ENCODE data around the gene TAPBP. TPM values are rescaled to one million over a fixed set of nuclear protein-coding genes. Genes with fewer than 3 reads are reported as not detected.
"Not testable (repeated sequence)": the region's sequence is repeated elsewhere in the genome, so short reads cannot be mapped to it uniquely, and the experiment has no call there.

The TAPBP gene
- polyA plus RNA-seq, 1 donor from 2014 or later: 605 TPM

DNA sequence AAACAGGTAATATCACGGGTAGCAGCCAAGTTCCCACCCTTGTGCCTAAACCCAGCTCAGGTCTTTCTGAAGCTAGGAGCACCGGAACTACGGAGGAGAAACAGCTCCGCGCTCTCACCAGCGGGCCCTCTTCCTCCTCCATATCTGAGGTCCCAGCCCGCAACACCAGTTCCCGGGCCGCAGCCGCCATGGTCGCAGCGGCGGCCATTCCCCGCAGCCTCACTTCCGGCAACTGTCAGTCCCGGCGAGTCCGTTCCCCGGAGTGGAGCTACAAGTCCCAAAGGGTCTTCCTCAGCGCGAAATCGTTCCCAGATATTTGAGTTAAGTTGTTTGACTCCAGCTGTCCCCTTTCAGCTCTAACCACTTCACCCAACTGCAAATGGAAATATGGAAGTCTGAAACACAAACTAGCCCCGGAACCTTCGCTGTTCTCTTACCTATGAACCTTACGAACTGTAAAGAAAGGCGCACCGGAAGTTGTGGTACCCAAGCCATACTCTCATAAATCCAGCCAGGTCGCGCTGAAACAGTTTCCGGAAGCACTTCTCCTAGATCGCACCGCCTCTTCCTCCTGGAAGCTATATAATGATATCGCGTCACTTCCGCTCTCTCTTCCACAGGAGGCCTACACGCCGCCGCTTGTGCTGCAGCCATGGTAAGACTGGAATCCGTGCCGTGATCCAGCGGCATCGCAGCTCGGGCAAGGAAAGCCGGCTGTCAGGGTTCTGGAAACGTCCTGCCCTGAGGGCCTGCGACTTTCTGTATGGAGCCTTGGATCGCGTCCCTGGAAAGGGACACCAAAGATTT, 42.2 kb downstream of the TAPBP start, which contains the start of the genes RPS18 and VPS52:
Gene RPS18, plus strand, starts transcription at position 608 of the 807 bp plus-strand sequence. Its CDS starts 45 bp downstream, at position 653.
Gene VPS52, minus strand, starts transcription at position 409 of the 807 bp plus-strand sequence. Its CDS starts 201 bp downstream, at position 208.
- H3K27me3 Mint-ChIP-seq: no peaks in the 10 kb centered on the region
- peak within 1 kb of the TSS; percentile 98 to 100 (median 99) for H3K27ac Mint-ChIP-seq
- peak within 1 kb of the TSS; percentile 98 to 100 (median 99) for H3K4me3 Mint-ChIP-seq
- peaks cover 5% of the 10 kb centered on the region for H3K36me3 Mint-ChIP-seq
- H3K9me3 Mint-ChIP-seq: no peaks in the 10 kb centered on the region
- peaks cover 33 to 50% (median 42%) of the 10 kb centered on the region in 3 donors for H3K4me1 Mint-ChIP-seq

- H3K27me3 Mint-ChIP-seq: no peaks in the 10 kb centered on the region
- peak overlapping the region; percentile 98 to 100 (median 99) for H3K4me3 Mint-ChIP-seq
- peaks cover 28 to 45% (median 37%) of the 10 kb centered on the region in 3 donors for H3K4me1 Mint-ChIP-seq
- H3K9me3 Mint-ChIP-seq: no peaks in the 10 kb centered on the region
- peaks cover 5% of the 10 kb centered on the region for H3K36me3 Mint-ChIP-seq
- peak overlapping the region; percentile 98 to 100 (median 99) for H3K27ac Mint-ChIP-seq
Observed at GRCh38 chr6:33271117-33271467, 42.8 kb downstream of the TAPBP start.

DNA sequence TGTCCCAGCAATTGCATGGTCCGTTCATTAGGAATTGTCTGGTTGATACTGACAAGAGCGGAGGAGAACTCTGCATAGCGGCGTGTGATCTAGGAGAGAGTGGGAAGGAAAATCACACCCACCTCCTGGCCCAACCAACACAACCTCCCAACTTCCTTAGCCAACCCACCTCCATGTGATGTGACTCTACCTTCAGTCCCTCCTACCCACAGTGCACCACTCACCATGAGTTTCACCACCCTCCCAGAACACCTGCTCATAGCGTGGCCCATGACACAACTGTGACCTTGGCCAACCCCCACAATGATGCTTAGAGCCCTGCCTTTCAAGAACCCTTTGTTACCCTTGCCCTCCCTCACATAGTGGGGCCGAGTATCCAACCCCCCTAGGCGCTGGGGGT, 49.9 kb downstream of the TAPBP start:
- Mint-ChIP-seq H3K27ac (no peak overlapping the region), H3K4me3 (no peak overlapping the region), H3K4me1 (peaks cover 0 to 4% (median 0%) of the 10 kb centered on the region in 3 donors), H3K36me3 (peaks cover 11% of the 10 kb centered on the region), H3K9me3 (no peaks in the 10 kb centered on the region), H3K27me3 (no peaks in the 10 kb centered on the region)

DNA sequence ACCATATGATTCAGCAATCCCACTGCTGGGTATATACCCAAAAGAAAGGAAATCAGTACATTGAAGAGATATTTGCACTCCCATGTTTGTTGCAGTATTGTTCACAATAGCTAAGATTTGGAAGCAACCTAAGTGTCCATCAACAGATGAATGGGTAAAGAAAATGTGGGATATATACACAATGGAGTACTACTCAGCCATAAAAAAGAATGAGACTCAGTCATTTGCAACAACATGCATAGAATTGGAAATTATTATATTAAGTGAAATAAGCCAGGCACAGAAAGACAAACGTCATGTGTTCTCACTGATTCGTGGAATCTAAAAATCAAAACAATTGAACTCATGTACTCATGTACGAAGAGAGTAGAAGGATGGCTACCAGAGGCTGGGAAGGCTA, 51.4 kb downstream of the TAPBP start:
- H3K4me3 Mint-ChIP-seq, H3K9me3 Mint-ChIP-seq, H3K4me1 Mint-ChIP-seq, H3K27me3 Mint-ChIP-seq: not testable (repeated sequence)
- Mint-ChIP-seq H3K36me3 (peaks cover 11% of the 10 kb centered on the region), H3K27ac (peak overlapping the region in 1 of 3 donors; percentile 42)

- H3K36me3 Mint-ChIP-seq: peaks cover 8% of the 10 kb centered on the region
- H3K27ac Mint-ChIP-seq: no peak overlapping the region
- H3K4me1 Mint-ChIP-seq: peaks cover 0 to 4% (median 0%) of the 10 kb centered on the region in 3 donors
- H3K9me3 Mint-ChIP-seq: no peaks in the 10 kb centered on the region
- H3K27me3 Mint-ChIP-seq: no peaks in the 10 kb centered on the region
- H3K4me3 Mint-ChIP-seq: no peak overlapping the region
Observed at GRCh38 chr6:33259032-33259431, 54.8 kb downstream of the TAPBP start.

DNA sequence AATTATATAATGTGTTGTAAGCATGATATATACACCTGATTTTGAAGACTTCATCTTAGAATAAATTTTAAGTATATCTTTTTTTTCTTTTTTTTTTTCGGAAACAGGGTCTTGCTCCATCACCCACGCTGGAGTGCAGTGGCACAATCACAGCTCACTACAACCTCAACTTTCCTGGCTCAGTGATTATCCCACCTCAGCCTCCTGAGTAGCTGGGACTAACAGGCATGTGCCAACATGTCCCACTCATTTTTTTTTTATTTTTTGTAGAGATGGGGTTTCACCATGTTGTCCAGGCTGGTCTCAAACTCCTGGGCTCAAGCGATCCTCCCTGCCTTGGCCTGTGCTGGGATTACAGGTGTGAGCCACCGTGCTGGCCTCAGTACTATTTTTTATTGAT, 59.3 kb downstream of the TAPBP start:
- H3K36me3 Mint-ChIP-seq: peaks cover 5% of the 10 kb centered on the region
- H3K4me3 Mint-ChIP-seq: no peak overlapping the region
- no peaks in the 10 kb centered on the region for H3K9me3 Mint-ChIP-seq
- H3K4me1 Mint-ChIP-seq: peaks cover 6 to 12% (median 8%) of the 10 kb centered on the region in 3 donors
- H3K27ac Mint-ChIP-seq: no peak overlapping the region
- H3K27me3 Mint-ChIP-seq: no peaks in the 10 kb centered on the region

DNA sequence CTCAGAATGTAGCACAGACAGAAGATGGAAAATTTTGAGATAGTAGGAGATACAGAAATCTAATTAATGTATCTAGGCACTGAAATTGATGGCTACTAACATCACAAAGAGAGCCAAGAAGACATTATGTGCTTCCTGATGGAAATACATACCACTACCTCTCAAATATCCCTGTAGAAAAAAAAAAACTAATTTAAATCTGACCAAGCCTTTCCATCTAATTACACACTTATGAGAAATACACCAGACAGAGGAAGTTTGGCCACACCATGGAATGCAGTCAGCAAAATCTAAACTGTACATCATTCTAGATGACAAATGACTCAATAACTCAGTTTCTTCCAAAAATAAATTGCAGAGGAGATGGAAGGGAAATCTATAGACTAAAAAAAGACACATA, 61.1 kb downstream of the TAPBP start:
- Mint-ChIP-seq H3K9me3 (no peaks in the 10 kb centered on the region), H3K27ac (no peak overlapping the region), H3K36me3 (peaks cover 5% of the 10 kb centered on the region), H3K27me3 (no peaks in the 10 kb centered on the region), H3K4me3 (no peak overlapping the region), H3K4me1 (peaks cover 13 to 14% (median 13%) of the 10 kb centered on the region in 3 donors)

- Mint-ChIP-seq H3K27ac (peak overlapping the region; percentile 3 to 84 (median 24)), H3K4me3 (peak overlapping the region in 3 of 4 donors; percentile 16 to 94 (median 28)), H3K36me3 (peaks cover 5% of the 10 kb centered on the region), H3K9me3 (no peaks in the 10 kb centered on the region), H3K27me3 (no peaks in the 10 kb centered on the region), H3K4me1 (peaks cover 13 to 14% (median 13%) of the 10 kb centered on the region in 3 donors)
Observed at GRCh38 chr6:33251395-33252012, 62.4 kb downstream of the TAPBP start.

DNA sequence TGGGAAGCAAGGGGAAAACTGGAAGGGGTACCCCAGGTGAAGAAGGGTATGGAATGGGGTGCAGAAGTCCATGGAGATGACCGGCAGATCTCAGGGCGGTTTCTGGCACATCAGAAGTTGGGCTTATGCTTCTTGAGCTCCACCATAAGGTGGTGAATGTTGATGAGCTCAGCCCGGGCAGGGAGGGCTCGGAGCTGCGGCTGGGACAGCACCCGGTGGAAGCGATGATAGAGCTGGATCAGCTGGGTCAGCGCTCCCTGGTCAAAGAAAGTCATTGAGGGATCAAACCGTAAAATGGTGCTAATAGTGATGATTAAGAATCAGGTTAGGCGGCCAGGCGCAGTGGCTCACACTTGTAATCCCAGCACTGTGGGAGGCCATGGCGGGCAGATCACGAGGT, 63.1 kb downstream of the TAPBP start:
- peaks cover 4% of the 10 kb centered on the region for H3K36me3 Mint-ChIP-seq
- no peaks in the 10 kb centered on the region for H3K9me3 Mint-ChIP-seq
- H3K4me1 Mint-ChIP-seq: peaks cover 13 to 14% (median 13%) of the 10 kb centered on the region in 3 donors
- peak overlapping the region in 3 of 4 donors; percentile 74 to 94 (median 87) for H3K4me3 Mint-ChIP-seq
- peaks cover 2% of the 10 kb centered on the region for H3K27me3 Mint-ChIP-seq
- H3K27ac Mint-ChIP-seq: no peak overlapping the region

GRCh38 chr6:33249732-33250630, 63.9 kb downstream of the TAPBP start:
- H3K36me3 Mint-ChIP-seq: peaks cover 3% of the 10 kb centered on the region
- H3K27ac Mint-ChIP-seq: peak overlapping the region; percentile 94 to 99 (median 98)
- H3K4me1 Mint-ChIP-seq: peaks cover 13 to 14% (median 13%) of the 10 kb centered on the region in 3 donors
- H3K27me3 Mint-ChIP-seq: peaks cover 2% of the 10 kb centered on the region
- H3K9me3 Mint-ChIP-seq: no peaks in the 10 kb centered on the region
- H3K4me3 Mint-ChIP-seq: peak overlapping the region; percentile 87 to 98 (median 93)

Other genes starting within 250 kb of the TAPBP start
- 2,568 TPM for gene HLA-DPA1, start 240.4 kb downstream of the TAPBP start, polyA plus RNA-seq
- 2,247 TPM for gene HLA-DPB1, start 238.1 kb downstream of the TAPBP start, polyA plus RNA-seq
- gene COL11A2, start 121.6 kb downstream of the TAPBP start, polyA plus RNA-seq: not detected
- 9.7 TPM for gene RXRB, start 113.4 kb downstream of the TAPBP start, polyA plus RNA-seq
- 23.1 TPM for gene SLC39A7, start 113.2 kb downstream of the TAPBP start, polyA plus RNA-seq
- gene HSD17B8, start 109.4 kb downstream of the TAPBP start, polyA plus RNA-seq: 30.9 TPM
- 9.9 TPM for gene RING1, start 105.6 kb downstream of the TAPBP start, polyA plus RNA-seq
- 18.4 TPM for gene VPS52, start 42.2 kb downstream of the TAPBP start, polyA plus RNA-seq
- gene RPS18, start 42.0 kb downstream of the TAPBP start, polyA plus RNA-seq: 9,150 TPM
- gene B3GALT4, start 37.0 kb downstream of the TAPBP start, polyA plus RNA-seq: 35.4 TPM
- 68.7 TPM for gene WDR46, start 24.8 kb downstream of the TAPBP start, polyA plus RNA-seq
- 49.3 TPM for gene PFDN6, start 24.5 kb downstream of the TAPBP start, polyA plus RNA-seq
- gene RGL2, start 15.1 kb downstream of the TAPBP start, polyA plus RNA-seq: 19.0 TPM
- 14.8 TPM for gene ZBTB22, start 3.7 kb upstream of the TAPBP start, polyA plus RNA-seq
- 144 TPM for gene DAXX, start 8.9 kb upstream of the TAPBP start, polyA plus RNA-seq
- gene KIFC1, start 77.7 kb upstream of the TAPBP start, polyA plus RNA-seq: 0.23 TPM
- 77.0 TPM for gene PHF1, start 96.9 kb upstream of the TAPBP start, polyA plus RNA-seq
- gene CUTA, start 104.0 kb upstream of the TAPBP start, polyA plus RNA-seq: 449 TPM
- gene SYNGAP1, start 106.0 kb upstream of the TAPBP start, polyA plus RNA-seq: 0.54 TPM
- 9.0 TPM for gene ZBTB9, start 140.5 kb upstream of the TAPBP start, polyA plus RNA-seq